Uterus (tissue), 4 donors: ENCODE data around the gene NEGR1. TPM values are rescaled to one million over a fixed set of nuclear protein-coding genes. Genes with fewer than 3 reads are reported as not detected.
A peak's percentile ranks its signal among the peaks of the same experiment; 100 is the strongest.

Experiments
- DNase-seq, 2 donors: peaks; one replicate each; pipeline ENCODE4 v3.0.0-alpha.2; 2019 to 2020
- H3K27ac ChIP-seq, 2 donors: fragments of 200-600 bp; sonication (generic); 1 replicate in 1 of 2; 2 replicates in 1 of 2; pipeline ENCODE4 v1.5.1; 2016 to 2018
- H3K27me3 ChIP-seq, 2 donors: fragments of 200-600 bp; sonication (generic); one replicate each; pipeline ENCODE4 v1.5.1; 2018 to 2019; ENCODE audit warnings: control low read depth in 1 of 2
- H3K36me3 ChIP-seq, 2 donors: fragments of 200-600 bp; sonication (generic); one replicate each; pipeline ENCODE4 v1.5.1; 2019; ENCODE audit warnings: control low read depth in 1 of 2
- H3K4me1 ChIP-seq, 2 donors: fragments of 200-600 bp; sonication (generic); one replicate each; pipeline ENCODE4 v1.5.1; 2018 to 2019; ENCODE audit warnings: control low read depth in 1 of 2
- H3K4me3 ChIP-seq, 2 donors: fragments of 200-600 bp; sonication (generic); 1 replicate in 1 of 2; 2 replicates in 1 of 2; pipeline ENCODE4 v1.5.1; 2018 to 2019; ENCODE audit warnings: mild to moderate bottlenecking in 1 of 2
- H3K9me3 ChIP-seq, 2 donors: fragments of 200-600 bp; sonication (generic); one replicate each; pipeline ENCODE4 v1.5.1; 2019; ENCODE audit warnings: control low read depth in 1 of 2
- POLR2A ChIP-seq, 2 donors: fragments of 450-650 bp; IDR thresholded peaks; one replicate each; pipeline ENCODE4 v1.6.1; 2016; ENCODE audit warnings: antibody characterized with exemption in 2 of 2, mild to moderate bottlenecking in 1 of 2, moderate library complexity in 1 of 2
- intact Hi-C: fragments of 100-400 bp; cut with DNase I; formaldehyde crosslinking; loops from one replicate; pipeline ENCODE4 v1.15.1; 2023; ENCODE audit warnings: low total_unique reads
- total RNA-seq, 4 donors: library from RNA; depleted of rRNA in 3 of 4; stranded (reverse); fragments of >200 nt in 3 of 4; gene quantifications; one replicate each; pipeline versions ENCODE4 v1.1.0 to v1.2.4, GENCODE V29; 2014 to 2023
- TF ChIP-seq, protein P1 (sequence below), 4 experiments: fragments of 200-600 bp in 2 of 4; fragments of 450-650 bp in 2 of 4; sonication (generic) in 2 of 4; IDR thresholded peaks; one replicate each; pipeline ENCODE4 v1.5.1; 2016 to 2019; ENCODE audit warnings: antibody characterized with exemption in 4 of 4, mild to moderate bottlenecking in 2 of 4, moderate library complexity in 1 of 4
- donor health status: DM: yes; HTN: yes; CAD: no.

NEGR1 gene
- total RNA-seq, 4 donors from 2014 or later = 6.7 to 42.9 (median 33.3) TPM

GRCh38 chr1:72197786-72198185 lies 84.6 kb downstream of the NEGR1 start:
- intact Hi-C loops = no loop called here
- Histone ChIP-seq H3K4me3 (no peak overlapping the region), H3K27ac (no peak overlapping the region), H3K36me3 (no peaks in the 10 kb centered on the region), H3K27me3 (no peaks in the 10 kb centered on the region), H3K4me1 (no peaks in the 10 kb centered on the region), H3K9me3 (no peaks in the 10 kb centered on the region)
- TF ChIP-seq POLR2A (IDR thresholded peaks at IDR 0.05) = no peak
- TF ChIP-seq, protein P1, sequence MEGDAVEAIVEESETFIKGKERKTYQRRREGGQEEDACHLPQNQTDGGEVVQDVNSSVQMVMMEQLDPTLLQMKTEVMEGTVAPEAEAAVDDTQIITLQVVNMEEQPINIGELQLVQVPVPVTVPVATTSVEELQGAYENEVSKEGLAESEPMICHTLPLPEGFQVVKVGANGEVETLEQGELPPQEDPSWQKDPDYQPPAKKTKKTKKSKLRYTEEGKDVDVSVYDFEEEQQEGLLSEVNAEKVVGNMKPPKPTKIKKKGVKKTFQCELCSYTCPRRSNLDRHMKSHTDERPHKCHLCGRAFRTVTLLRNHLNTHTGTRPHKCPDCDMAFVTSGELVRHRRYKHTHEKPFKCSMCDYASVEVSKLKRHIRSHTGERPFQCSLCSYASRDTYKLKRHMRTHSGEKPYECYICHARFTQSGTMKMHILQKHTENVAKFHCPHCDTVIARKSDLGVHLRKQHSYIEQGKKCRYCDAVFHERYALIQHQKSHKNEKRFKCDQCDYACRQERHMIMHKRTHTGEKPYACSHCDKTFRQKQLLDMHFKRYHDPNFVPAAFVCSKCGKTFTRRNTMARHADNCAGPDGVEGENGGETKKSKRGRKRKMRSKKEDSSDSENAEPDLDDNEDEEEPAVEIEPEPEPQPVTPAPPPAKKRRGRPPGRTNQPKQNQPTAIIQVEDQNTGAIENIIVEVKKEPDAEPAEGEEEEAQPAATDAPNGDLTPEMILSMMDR (IDR thresholded peaks at IDR 0.05) = no peak
- DNase-seq = no peak

- no peak overlapping the region for H3K27ac ChIP-seq
- TF ChIP-seq, protein P1 (IDR thresholded peaks at IDR 0.05) = peak in 3 of 4 experiments; percentile 20 to 34 (median 29)
- no peak for TF ChIP-seq POLR2A (IDR thresholded peaks at IDR 0.05)
- H3K4me3 ChIP-seq = no peak overlapping the region
- H3K9me3 ChIP-seq = no peaks in the 10 kb centered on the region
- no peak for DNase-seq
- H3K4me1 ChIP-seq = no peaks in the 10 kb centered on the region
- H3K36me3 ChIP-seq = no peaks in the 10 kb centered on the region
- intact Hi-C loops = no loop called here
- no peaks in the 10 kb centered on the region for H3K27me3 ChIP-seq
Observed at GRCh38 chr1:72186733-72187307, 95.5 kb downstream of the NEGR1 start.

GRCh38 chr1:72184099-72184701 lies 98.1 kb downstream of the NEGR1 start:
- Histone ChIP-seq H3K27me3 (no peaks in the 10 kb centered on the region), H3K9me3 (no peaks in the 10 kb centered on the region), H3K27ac (no peak overlapping the region), H3K4me1 (no peaks in the 10 kb centered on the region), H3K4me3 (no peak overlapping the region), H3K36me3 (no peaks in the 10 kb centered on the region)
- intact Hi-C loops = no loop called here
- DNase-seq = no peak
- TF ChIP-seq, protein P1 (IDR thresholded peaks at IDR 0.05) = no peak
- TF ChIP-seq POLR2A (IDR thresholded peaks at IDR 0.05) = no peak

GRCh38 chr1:72182859-72183258 lies 99.5 kb downstream of the NEGR1 start:
- intact Hi-C loops = no loop called here
- Histone ChIP-seq H3K4me3 (no peak overlapping the region), H3K27ac (no peak overlapping the region), H3K4me1 (no peaks in the 10 kb centered on the region), H3K27me3 (no peaks in the 10 kb centered on the region), H3K36me3 (no peaks in the 10 kb centered on the region), H3K9me3 (no peaks in the 10 kb centered on the region)
- TF ChIP-seq, protein P1 (IDR thresholded peaks at IDR 0.05) = no peak
- no peak for TF ChIP-seq POLR2A (IDR thresholded peaks at IDR 0.05)
- no peak for DNase-seq

DNA sequence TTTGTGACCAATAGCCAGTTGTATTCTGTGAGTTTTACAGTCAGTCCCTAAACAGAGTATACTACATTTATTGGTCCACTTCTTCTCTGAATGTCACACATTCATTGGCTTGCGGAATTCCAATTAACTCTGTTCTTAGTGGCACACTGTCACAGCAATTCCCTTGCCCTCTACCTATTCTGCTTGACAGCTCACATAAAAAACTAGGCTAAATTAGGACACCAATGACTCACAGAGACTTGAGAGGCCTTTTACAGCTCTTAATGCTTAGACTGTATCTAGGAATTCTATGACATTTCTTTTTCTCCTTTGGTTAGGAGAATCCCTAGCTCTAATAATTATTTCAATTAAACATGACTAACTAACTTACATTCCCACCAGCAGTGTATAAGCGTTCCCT lies 104.1 kb downstream of the NEGR1 start:
- Histone ChIP-seq H3K9me3 (no peaks in the 10 kb centered on the region), H3K4me3 (no peak overlapping the region), H3K4me1 (no peaks in the 10 kb centered on the region), H3K27ac (no peak overlapping the region), H3K36me3 (no peaks in the 10 kb centered on the region), H3K27me3 (no peaks in the 10 kb centered on the region)
- TF ChIP-seq, protein P1 (IDR thresholded peaks at IDR 0.05) = no peak
- TF ChIP-seq POLR2A (IDR thresholded peaks at IDR 0.05) = no peak
- intact Hi-C loops = no loop called here
- no peak for DNase-seq
